WI38 (cell line): ENCODE results near the gene SHROOM3.

Experiments used
- H3K4me3 ChIP-seq: 2 replicates; pipeline ENCODE4 v1.5.1; 2011; ENCODE audit warnings: low read depth, mild to moderate bottlenecking, control low read depth, low read length
- TF ChIP-seq, protein P1 (sequence below): IDR thresholded peaks from 2 replicates; pipeline ENCODE4 v1.5.1; 2012; ENCODE audit warnings: low read depth, mild to moderate bottlenecking, control low read depth, low read length

Gene SHROOM3

DNA sequence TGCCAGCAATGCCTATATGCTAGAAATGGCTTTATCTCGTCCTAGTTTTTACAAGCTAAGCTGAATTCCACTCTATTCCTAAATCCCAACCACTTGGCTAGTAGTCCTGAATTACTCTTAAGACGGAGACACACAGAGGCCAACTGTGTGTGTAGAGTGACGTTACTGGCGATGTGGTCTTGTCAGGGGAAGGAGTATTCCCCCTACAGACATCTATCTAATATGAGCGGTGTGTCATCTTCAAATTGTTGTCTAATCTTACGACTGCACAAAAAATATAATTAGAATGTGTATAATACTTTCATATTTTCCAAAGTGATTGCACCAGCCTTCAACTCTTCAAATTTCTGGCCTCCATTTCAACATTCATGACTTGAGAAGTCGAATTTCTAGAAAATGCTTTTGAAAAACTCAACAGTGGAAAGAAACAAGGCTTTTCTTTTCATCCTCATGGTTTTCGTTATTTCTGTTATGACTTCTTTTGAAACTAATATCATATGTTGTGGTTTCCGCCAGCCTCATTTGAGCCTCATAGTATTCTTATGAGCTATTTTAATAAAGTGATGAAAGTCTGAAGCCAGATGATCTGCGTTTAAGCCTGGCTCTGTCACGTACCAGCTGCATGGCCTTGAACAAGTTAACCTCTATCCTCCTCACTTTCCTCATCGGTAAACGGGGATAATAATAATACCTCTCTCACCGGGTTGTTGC, 330.6 kb downstream of the SHROOM3 start:
- no peak overlapping the region for H3K4me3 ChIP-seq

DNA sequence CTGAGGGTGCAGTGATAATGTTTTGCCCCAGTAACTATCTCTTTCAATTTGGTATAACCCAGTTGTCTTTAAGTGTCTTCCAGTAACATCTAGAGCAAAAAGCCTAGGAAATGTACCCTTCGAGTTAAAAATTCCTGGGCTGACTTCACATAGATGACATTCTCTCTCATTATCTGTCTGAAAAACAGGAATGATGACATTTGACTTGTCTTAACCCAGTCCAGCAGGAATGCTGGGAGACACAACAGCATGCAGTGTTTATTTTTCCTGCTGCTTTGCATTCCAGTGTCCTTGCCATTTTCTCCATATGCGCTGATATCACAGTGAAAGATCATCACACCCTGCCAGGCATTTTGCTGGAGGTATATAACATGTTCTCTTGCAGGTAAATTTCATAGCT, 333.0 kb downstream of the SHROOM3 start:
- TF ChIP-seq, protein P1, sequence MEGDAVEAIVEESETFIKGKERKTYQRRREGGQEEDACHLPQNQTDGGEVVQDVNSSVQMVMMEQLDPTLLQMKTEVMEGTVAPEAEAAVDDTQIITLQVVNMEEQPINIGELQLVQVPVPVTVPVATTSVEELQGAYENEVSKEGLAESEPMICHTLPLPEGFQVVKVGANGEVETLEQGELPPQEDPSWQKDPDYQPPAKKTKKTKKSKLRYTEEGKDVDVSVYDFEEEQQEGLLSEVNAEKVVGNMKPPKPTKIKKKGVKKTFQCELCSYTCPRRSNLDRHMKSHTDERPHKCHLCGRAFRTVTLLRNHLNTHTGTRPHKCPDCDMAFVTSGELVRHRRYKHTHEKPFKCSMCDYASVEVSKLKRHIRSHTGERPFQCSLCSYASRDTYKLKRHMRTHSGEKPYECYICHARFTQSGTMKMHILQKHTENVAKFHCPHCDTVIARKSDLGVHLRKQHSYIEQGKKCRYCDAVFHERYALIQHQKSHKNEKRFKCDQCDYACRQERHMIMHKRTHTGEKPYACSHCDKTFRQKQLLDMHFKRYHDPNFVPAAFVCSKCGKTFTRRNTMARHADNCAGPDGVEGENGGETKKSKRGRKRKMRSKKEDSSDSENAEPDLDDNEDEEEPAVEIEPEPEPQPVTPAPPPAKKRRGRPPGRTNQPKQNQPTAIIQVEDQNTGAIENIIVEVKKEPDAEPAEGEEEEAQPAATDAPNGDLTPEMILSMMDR = no peak

More for the DNA sequence above, 330.6 kb downstream of the SHROOM3 start:
- TF ChIP-seq, protein P1 = no peak

DNA sequence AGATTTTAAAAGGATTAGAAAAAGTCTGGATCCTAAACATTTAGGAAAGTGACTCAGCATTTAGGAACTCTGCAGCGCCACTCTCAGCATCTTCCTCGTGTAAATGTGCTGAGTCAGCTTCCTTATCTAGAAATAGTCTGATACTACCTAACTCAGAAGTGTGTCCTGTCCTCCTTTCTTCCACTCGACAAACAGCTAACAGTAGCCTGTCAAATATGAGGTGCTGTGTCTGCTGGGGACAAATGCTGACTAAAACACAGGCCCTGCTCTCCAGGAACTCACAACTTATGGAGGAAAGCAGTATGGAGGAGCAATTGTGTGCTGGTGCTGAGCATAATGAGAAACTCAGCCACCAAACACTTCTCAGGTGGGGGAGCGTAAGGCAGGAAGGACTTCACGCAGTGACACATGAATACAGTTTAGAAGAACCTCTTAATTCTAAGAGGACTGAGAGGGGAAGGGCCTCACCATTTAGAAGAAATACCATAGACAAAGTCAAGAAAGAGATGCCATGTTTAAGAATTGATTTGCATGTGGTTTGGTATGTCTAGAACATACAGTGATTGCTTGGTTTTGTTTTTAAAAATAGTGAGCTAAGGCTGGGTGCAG, 337.6 kb downstream of the SHROOM3 start:
- no peak overlapping the region for H3K4me3 ChIP-seq
- TF ChIP-seq, protein P1 = no peak

More for the DNA sequence above, 333.0 kb downstream of the SHROOM3 start:
- H3K4me3 ChIP-seq = no peak overlapping the region

DNA sequence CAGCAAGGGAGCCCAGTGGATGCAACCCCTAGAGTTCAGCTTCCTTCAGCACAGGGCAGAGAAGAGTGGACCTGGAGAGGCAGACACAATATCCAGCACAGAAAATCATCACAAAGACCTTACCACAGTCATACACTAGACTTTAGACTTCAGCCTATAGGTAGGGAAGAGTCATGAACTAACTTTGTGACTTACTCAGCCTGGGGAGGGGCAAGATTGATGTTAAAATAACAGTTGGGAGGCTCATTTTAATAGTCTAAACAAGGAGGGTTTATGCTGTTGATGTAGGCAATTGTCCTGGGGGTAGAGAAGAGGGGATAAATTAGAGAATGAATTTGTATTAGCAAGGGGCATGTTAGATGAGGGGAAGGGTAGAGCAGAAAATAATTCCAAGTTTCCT, 338.7 kb downstream of the SHROOM3 start:
- TF ChIP-seq, protein P1 = no peak
- no peak overlapping the region for H3K4me3 ChIP-seq

DNA sequence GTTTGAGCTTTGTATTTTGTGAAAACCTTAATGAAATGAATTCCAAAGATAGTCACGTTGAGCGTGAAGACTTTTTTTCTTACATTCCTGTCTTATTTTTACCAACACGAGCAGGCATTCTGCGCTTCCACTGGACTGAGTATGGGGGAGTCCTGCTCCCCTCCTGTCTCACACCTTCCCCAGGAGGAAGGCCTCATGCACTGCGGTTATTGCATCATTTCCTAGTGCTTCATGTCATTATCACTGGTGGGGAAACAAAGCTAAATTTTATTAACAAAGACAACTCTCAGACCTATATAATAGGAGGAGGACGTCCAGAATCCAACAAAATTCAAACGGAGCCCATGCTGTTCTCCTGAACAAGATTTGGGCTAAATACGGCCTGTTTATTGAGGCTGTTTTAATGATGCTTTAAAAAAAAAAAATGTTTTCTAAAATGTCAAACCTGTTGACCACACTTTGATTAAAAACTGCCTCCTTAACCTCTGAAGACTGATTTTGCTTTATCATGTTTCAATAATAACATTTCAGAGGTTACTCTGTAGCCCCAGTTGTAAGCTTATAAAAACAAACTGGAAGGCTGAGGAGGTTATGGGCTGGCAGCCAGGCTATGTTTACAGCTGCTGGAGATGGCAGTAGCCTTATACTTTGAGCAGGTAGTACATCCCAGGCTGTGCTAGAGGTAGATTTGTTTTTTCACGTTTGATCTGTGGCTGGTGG, 344.9 kb downstream of the SHROOM3 start:
- TF ChIP-seq, protein P1 = no peak
- no peak overlapping the region for H3K4me3 ChIP-seq

DNA sequence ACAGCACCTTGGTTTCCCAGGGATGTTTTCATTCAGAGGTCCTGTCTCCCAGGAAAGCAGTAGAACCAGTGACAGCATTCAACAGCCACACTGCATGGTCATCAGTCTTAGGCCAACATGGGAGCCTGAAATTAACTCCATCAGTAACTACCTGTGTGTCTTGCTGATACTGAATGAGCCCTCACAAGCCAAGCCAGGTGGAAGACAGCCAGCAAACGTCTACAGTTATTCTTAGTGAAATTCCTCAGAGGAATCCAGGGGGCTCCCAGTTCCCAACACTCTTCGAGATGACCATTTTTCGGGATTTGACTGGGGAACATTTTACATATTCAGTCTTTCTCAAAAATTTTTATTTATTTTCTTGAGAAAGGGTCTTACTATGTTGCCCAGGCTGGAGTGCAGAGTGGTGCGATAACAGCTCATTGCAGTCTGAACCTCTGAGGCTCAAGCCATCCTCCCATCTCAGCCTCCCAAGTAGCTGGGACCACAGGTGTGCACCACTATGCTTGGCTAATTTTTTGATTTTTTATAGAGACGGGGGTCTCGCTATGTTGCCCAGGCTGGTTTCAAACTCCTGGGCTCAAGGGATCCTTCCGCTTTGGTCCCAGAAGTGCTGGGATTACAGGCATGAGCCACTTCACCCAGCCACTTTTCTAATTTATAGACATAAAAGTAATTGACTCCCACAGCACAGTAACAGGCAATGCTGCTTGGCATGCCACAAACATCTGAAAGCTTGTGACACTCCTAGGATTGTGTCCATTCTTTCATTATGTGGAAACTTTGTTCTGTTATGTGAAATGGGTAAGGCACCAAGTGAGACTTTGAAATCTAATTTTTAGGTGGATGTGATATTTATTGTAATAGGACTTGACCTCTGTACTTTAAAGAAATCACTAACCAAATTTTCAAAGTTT, 346.0 kb downstream of the SHROOM3 start:
- H3K4me3 ChIP-seq = no peak overlapping the region
- TF ChIP-seq, protein P1 = no peak
